ENCODE results near the gene SLC12A8. TPM values are rescaled to one million over a fixed set of nuclear protein-coding genes. Genes with fewer than 3 reads are reported as not detected.

SLC12A8 gene
- total and polyA plus RNA-seq, 9 of the 15 experiments (the other 6 are each of a cell fraction or from before 2014, with no cell fraction given), result 0.04 to 0.33 (median 0.09) TPM; not detected in 4

DNA sequence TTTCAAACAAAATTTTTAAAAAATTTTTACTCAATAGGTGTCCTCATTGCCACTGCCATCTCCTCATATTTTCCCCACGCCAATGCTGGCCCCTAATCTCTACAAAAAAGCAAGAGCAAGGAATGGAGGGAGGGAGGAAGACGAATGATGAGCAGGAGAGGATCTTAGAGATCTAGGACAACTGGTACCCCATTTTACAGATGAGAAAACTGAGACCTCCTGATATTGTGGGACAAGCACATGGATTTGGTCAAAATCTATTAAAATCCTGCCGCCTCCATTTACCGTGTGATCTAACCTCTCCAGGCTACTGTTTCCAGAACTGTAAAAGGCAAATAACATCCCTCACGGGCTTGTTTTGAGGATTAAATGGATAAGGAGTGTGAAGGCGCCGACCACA is 161.3 kb downstream of the SLC12A8 start:
- FAIRE-seq (no peak), ATAC-seq (no peak), DNase-seq (ENCODE audit: extremely low read depth in 1 of 4, low spot score in 3 of 4) (no peak)
- Histone ChIP-seq H3K9me1 (ENCODE audit: control insufficient read depth, insufficient read depth, low read length) (no peaks in the 10 kb centered on the region), H3K27ac (ENCODE audit: extremely low read depth, low read depth, low read length) (no peak overlapping the region), H3K4me1 (replicated peaks in 1 of 2; ENCODE audit: control insufficient read depth in 2 of 2, insufficient read depth in 2 of 2, low read length in 2 of 2) (peaks cover 0 to 11% of the 10 kb centered on the region in 2 experiments; a peak in 2 of 5 replicates), H4K20me1 (replicated peaks; ENCODE audit: control insufficient read depth, insufficient read depth, low read length) (no peaks in the 10 kb centered on the region), H3K4me2 (ENCODE audit: insufficient read depth, low read length) (no peak overlapping the region), H3K9ac (ENCODE audit: insufficient read depth in 1 of 2, low read depth in 2 of 2, low read length in 2 of 2) (no peak overlapping the region), H3K79me2 (ENCODE audit: control insufficient read depth, insufficient read depth, low read length) (no peaks in the 10 kb centered on the region), H3K27me3 (ENCODE audit: control insufficient read depth in 2 of 2, insufficient read depth in 2 of 2, low read length in 2 of 2) (peaks cover 25 to 54% of the 10 kb centered on the region in 2 experiments), H2AFZ (ENCODE audit: low read depth, low read length) (no peak overlapping the region), H3K4me3 (no peak overlapping the region), H3K36me3 (ENCODE audit: control insufficient read depth, insufficient read depth, low read length) (no peaks in the 10 kb centered on the region), H3K9me3 (replicated peaks; ENCODE audit: control insufficient read depth, insufficient read depth, low read depth, low read length) (no peaks in the 10 kb centered on the region)
- intact Hi-C loops (cut with micrococcal nuclease) (no loop called here), in situ Hi-C loops (cut with MboI) (no loop called here)
- POLR2A ChIA-PET, result no interaction called here
- CTCF ChIA-PET (ENCODE audit: low intra/inter-chr PET ratio), result no interaction called here
- no TSS peak for BruUV-seq (replicated peaks)
- WGBS (ENCODE audit: insufficient coverage, low coverage, missing lambda C conversion rate), result 0% methylated on average over 6 of the region's 7 CpGs
- no peak for TF ChIP-seq FOXP4 (CRISPR knock-in tag; IDR thresholded peaks at IDR 0.05; ENCODE audit: borderline replicate concordance)
- peak; percentile 79 for TF ChIP-seq RBM25 (IDR thresholded peaks at IDR 0.05; ENCODE audit: low read depth, low read length, severe bottlenecking)

DNA sequence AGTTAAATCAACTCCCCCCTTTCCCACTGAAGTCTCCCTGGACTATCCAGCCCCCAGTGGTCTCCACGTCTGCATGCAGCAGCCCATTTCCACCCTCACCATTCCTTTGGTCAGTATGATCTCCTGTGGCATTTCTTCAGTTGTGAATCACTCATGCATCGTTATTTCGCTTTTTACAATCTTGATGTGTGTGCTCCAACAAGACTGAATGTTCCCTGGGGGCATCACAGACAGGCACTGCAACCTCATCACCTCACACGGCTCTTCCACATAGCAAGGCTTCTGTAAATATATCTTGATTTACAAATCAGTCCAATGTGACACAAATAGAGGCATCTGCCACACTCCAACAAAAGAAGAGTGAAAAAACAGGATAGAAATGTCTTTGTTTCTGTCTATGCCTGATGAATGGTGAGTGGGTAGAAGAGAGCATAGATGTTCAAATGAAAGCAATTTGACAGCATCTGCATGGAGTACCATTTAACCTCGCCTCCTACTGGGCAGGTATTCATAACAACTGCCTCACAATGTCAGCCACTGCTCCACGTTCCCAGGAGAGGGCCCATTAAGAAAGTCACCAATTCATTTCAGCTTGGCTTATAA is 162.0 kb downstream of the SLC12A8 start:
- Histone ChIP-seq H4K20me1 (replicated peaks; ENCODE audit: control insufficient read depth, insufficient read depth, low read length) (no peaks in the 10 kb centered on the region), H3K27me3 (ENCODE audit: control insufficient read depth in 2 of 2, insufficient read depth in 2 of 2, low read length in 2 of 2) (peaks cover 25 to 56% of the 10 kb centered on the region in 2 experiments), H3K4me3 (no peak overlapping the region), H3K4me1 (replicated peaks in 1 of 2; ENCODE audit: control insufficient read depth in 2 of 2, insufficient read depth in 2 of 2, low read length in 2 of 2) (peaks cover 0 to 5% of the 10 kb centered on the region in 2 experiments; a peak in 2 of 5 replicates), H3K4me2 (ENCODE audit: insufficient read depth, low read length) (no peak overlapping the region), H3K9me3 (replicated peaks; ENCODE audit: control insufficient read depth, insufficient read depth, low read depth, low read length) (no peaks in the 10 kb centered on the region), H3K9me1 (ENCODE audit: control insufficient read depth, insufficient read depth, low read length) (no peaks in the 10 kb centered on the region), H3K27ac (ENCODE audit: extremely low read depth, low read depth, low read length) (no peak overlapping the region), H3K9ac (ENCODE audit: insufficient read depth in 1 of 2, low read depth in 2 of 2, low read length in 2 of 2) (no peak overlapping the region), H2AFZ (ENCODE audit: low read depth, low read length) (no peak overlapping the region), H3K36me3 (ENCODE audit: control insufficient read depth, insufficient read depth, low read length) (no peaks in the 10 kb centered on the region), H3K79me2 (ENCODE audit: control insufficient read depth, insufficient read depth, low read length) (no peaks in the 10 kb centered on the region)
- 0% methylated on average over 6 of the region's 6 CpGs for WGBS (ENCODE audit: insufficient coverage, low coverage, missing lambda C conversion rate)
- DNase-seq (ENCODE audit: extremely low read depth in 1 of 4, low spot score in 3 of 4), result no peak
- ChIA-PET CTCF (ENCODE audit: low intra/inter-chr PET ratio) (no interaction called here), POLR2A (no interaction called here)
- intact Hi-C loops (cut with micrococcal nuclease), result no loop called here
- no peak for FAIRE-seq
- in situ Hi-C loops (cut with MboI), result no loop called here
- no peak for ATAC-seq
- no TSS peak for BruUV-seq (replicated peaks)
- TF ChIP-seq HDAC6 (IDR thresholded peaks at IDR 0.05; ENCODE audit: low read depth, low read length), result no peak
